GM23338 (cell line): Measurements from ENCODE around the gene MRPL20. TPM values are rescaled to one million over a fixed set of nuclear protein-coding genes. Genes with fewer than 3 reads are reported as not detected.

Experiments used
- ATAC-seq: fragments of 200-7000 bp; cut with Tn5 transposase; 3 replicates; pipeline ENCODE4 v1.9.1; 2020
- DNase-seq: peaks from one replicate; pipeline ENCODE4 v3.0.0-alpha.2; 2015; ENCODE audit warnings: low spot score
- H2AFZ ChIP-seq: fragments of 200-600 bp; sonication (generic); 2 replicates; pipeline ENCODE4 v1.8.0; 2016; ENCODE audit warnings: antibody characterized with exemption, mild to moderate bottlenecking, moderate library complexity
- H3F3A ChIP-seq: fragments of 200-600 bp; sonication (generic); replicated peaks from 2 replicates; pipeline ENCODE4 v1.8.0; 2017; ENCODE audit warnings: antibody characterized with exemption, mixed run types, low read depth
- H3K27ac ChIP-seq: fragments of 200-600 bp; sonication (generic); 2 replicates; pipeline ENCODE4 v1.6.1; 2016; ENCODE audit warnings: low read depth
- H3K27me3 ChIP-seq: fragments of 200-600 bp; sonication (generic); 2 replicates; pipeline ENCODE4 v1.8.0; 2016; ENCODE audit warnings: mild to moderate bottlenecking, mixed run types, moderate library complexity; ENCODE audit not compliant: insufficient read depth
- H3K36me3 ChIP-seq: fragments of 200-600 bp; sonication (generic); 2 replicates; pipeline ENCODE4 v1.8.0; 2016; ENCODE audit warnings: mild to moderate bottlenecking; ENCODE audit not compliant: insufficient read depth
- H3K4me1 ChIP-seq: fragments of 200-600 bp; sonication (generic); 2 replicates; pipeline ENCODE4 v1.8.0; 2016; ENCODE audit warnings: mild to moderate bottlenecking, moderate library complexity; ENCODE audit not compliant: insufficient read depth
- H3K4me2 ChIP-seq: fragments of 200-600 bp; sonication (generic); 2 replicates; pipeline ENCODE4 v1.7.1; 2017; ENCODE audit warnings: mixed run types
- H3K4me3 ChIP-seq: fragments of 200-600 bp; sonication (generic); 2 replicates; pipeline ENCODE4 v1.6.1; 2016; ENCODE audit warnings: mixed run types
- H3K79me2 ChIP-seq: fragments of 200-600 bp; sonication (generic); replicated peaks from 2 replicates; pipeline ENCODE4 v1.8.0; 2017; ENCODE audit warnings: mild to moderate bottlenecking; ENCODE audit not compliant: insufficient read depth
- H3K9me2 ChIP-seq: fragments of 200-600 bp; sonication (generic); 2 replicates; pipeline ENCODE4 v1.8.0; 2017; ENCODE audit not compliant: insufficient read depth
- H4K20me1 ChIP-seq: fragments of 200-600 bp; sonication (generic); replicated peaks from 2 replicates; pipeline ENCODE4 v1.8.0; 2017; ENCODE audit warnings: mild to moderate bottlenecking; ENCODE audit not compliant: insufficient read depth
- H3K27ac Mint-ChIP-seq: 2 replicates; pipeline ENCODE4 v1.8.0; 2020; ENCODE audit warnings: inconsistent platforms, mild to moderate bottlenecking, moderate library complexity, mixed read lengths
- H3K27me3 Mint-ChIP-seq: 3 replicates; pipeline ENCODE4 v1.8.0; 2022; ENCODE audit warnings: low read depth, mild to moderate bottlenecking, moderate library complexity, mixed read lengths, inconsistent platforms; ENCODE audit not compliant: insufficient read depth, poor library complexity
- H3K36me3 Mint-ChIP-seq: 3 replicates; pipeline ENCODE4 v1.8.0; 2021; ENCODE audit warnings: low read depth, mild to moderate bottlenecking, inconsistent platforms, moderate library complexity, mixed read lengths
- H3K4me1 Mint-ChIP-seq: 3 replicates; pipeline ENCODE4 v1.8.0; 2020; ENCODE audit warnings: mild to moderate bottlenecking, inconsistent platforms, mixed read lengths
- H3K4me3 Mint-ChIP-seq: 3 replicates; pipeline ENCODE4 v1.8.0; 2021; ENCODE audit warnings: moderate library complexity, mild to moderate bottlenecking, inconsistent platforms, mixed read lengths
- H3K9me3 Mint-ChIP-seq: 3 replicates; pipeline ENCODE4 v1.8.0; 2020; ENCODE audit warnings: moderate library complexity, mild to moderate bottlenecking, inconsistent platforms, mixed read lengths
- CTCF ChIP-seq, 2 experiments: fragments of 200-600 bp in 1 of 2; sonication (generic) in 1 of 2; conservative IDR thresholded peaks; 2 replicates each; pipeline versions ENCODE4 v1.5.1 to v1.6.1; 2016 to 2017; ENCODE audit warnings: antibody characterized with exemption in 2 of 2, low read depth in 2 of 2, mild to moderate bottlenecking in 2 of 2, moderate library complexity in 1 of 2
- ETS1 ChIP-seq: IDR thresholded peaks from 2 replicates; pipeline ENCODE4 v1.6.1; 2016; ENCODE audit warnings: antibody characterized with exemption
- EZH2 ChIP-seq: fragments of 200-600 bp; sonication (generic); IDR thresholded peaks from one replicate; pipeline ENCODE4 v1.8.0; 2017; ENCODE audit warnings: antibody characterized with exemption, mild to moderate bottlenecking, low read depth; ENCODE audit not compliant: unreplicated experiment
- EZH2phosphoT487 ChIP-seq: fragments of 200-600 bp; sonication (generic); IDR thresholded peaks from one replicate; pipeline ENCODE4 v1.8.1; 2018; ENCODE audit warnings: antibody characterized with exemption; ENCODE audit not compliant: unreplicated experiment
- REST ChIP-seq: IDR thresholded peaks from one replicate; pipeline ENCODE4 v1.6.1; 2018; ENCODE audit warnings: antibody characterized with exemption; ENCODE audit not compliant: unreplicated experiment
- STAT1 ChIP-seq: IDR thresholded peaks from one replicate; pipeline ENCODE4 v1.6.1; 2016; ENCODE audit warnings: antibody characterized with exemption; ENCODE audit not compliant: unreplicated experiment
- polyA plus RNA-seq: library from polyadenylated mRNA; unstranded; fragments of >200 nt; fragmentation: Nextera tagmentation; extraction: Ambion mirVana; gene quantifications from 2 replicates; pipeline ENCODE4 v1.2.1, GENCODE V29; 2016
- total RNA-seq: library from RNA; depleted of rRNA; stranded (reverse); fragments of >200 nt; shearing (Covaris generic); gene quantifications from 2 replicates; pipeline ENCODE4 v1.2.3, GENCODE V29; 2014

Gene MRPL20
- total and polyA plus RNA-seq, 2 experiments from 2014 or later: 173 to 319 TPM

GRCh38 chr1:1430114-1430982 lies 23.3 kb upstream of the MRPL20 start:
- TF ChIP-seq REST (no peak), CTCF (conservative IDR thresholded peaks at IDR 0.05; ENCODE audit: low read depth in 2 of 2) (peak; percentile 9 to 32; a peak in 1 of 4 replicates)
- DNase-seq (peak; percentile 74), ATAC-seq (peak; percentile 10)
- peak overlapping the region; percentile 68 for H3K4me2 ChIP-seq
- Mint-ChIP-seq H3K9me3 (peaks cover 10% of the 10 kb centered on the region), H3K27ac (peak overlapping the region; percentile 48; the same call in 1 of the 2 replicates), H3K4me1 (peaks cover 47% of the 10 kb centered on the region), H3K27me3 (peaks cover 24% of the 10 kb centered on the region), H3K4me3 (no peak overlapping the region), H3K36me3 (peaks cover 4% of the 10 kb centered on the region; the same call in 2 of the 3 replicates)
- H3K4me3 ChIP-seq: 0 out of 2 replicates have a peak overlapping the region, but pooled peaks have one; percentile 28
- no peak overlapping the region; the same call in 1 of the 2 replicates for H3K27ac ChIP-seq
- no peaks in the 10 kb centered on the region for H4K20me1 ChIP-seq
- H3K27me3 ChIP-seq: no peaks in the 10 kb centered on the region
- peaks cover 22% of the 10 kb centered on the region for H3F3A ChIP-seq
- no peaks in the 10 kb centered on the region for H3K36me3 ChIP-seq
- H2AFZ ChIP-seq: no peak overlapping the region
- no peaks in the 10 kb centered on the region for H3K9me2 ChIP-seq
- peaks cover 50% of the 10 kb centered on the region for H3K4me1 ChIP-seq
- H3K79me2 ChIP-seq: no peaks in the 10 kb centered on the region

GRCh38 chr1:1429671-1430073 lies 22.6 kb upstream of the MRPL20 start:
- H2AFZ ChIP-seq: no peak overlapping the region
- H3K27ac Mint-ChIP-seq: peak overlapping the region; percentile 48; the same call in 1 of the 2 replicates
- H3K4me1 ChIP-seq: peaks cover 45% of the 10 kb centered on the region
- H3K9me3 Mint-ChIP-seq: peaks cover 10% of the 10 kb centered on the region
- peaks cover 4% of the 10 kb centered on the region; the same call in 2 of the 3 replicates for H3K36me3 Mint-ChIP-seq
- peaks cover 17% of the 10 kb centered on the region for H3F3A ChIP-seq
- H3K9me2 ChIP-seq: no peaks in the 10 kb centered on the region
- H3K4me2 ChIP-seq: no peak overlapping the region
- H4K20me1 ChIP-seq: no peaks in the 10 kb centered on the region
- ATAC-seq (no peak), DNase-seq (no peak)
- no peak overlapping the region; the same call in 1 of the 2 replicates for H3K27ac ChIP-seq
- peaks cover 50% of the 10 kb centered on the region for H3K4me1 Mint-ChIP-seq
- H3K4me3 Mint-ChIP-seq: peak overlapping the region; percentile 27; the same call in 1 of the 3 replicates
- no peaks in the 10 kb centered on the region for H3K36me3 ChIP-seq
- no peak overlapping the region for H3K4me3 ChIP-seq
- no peaks in the 10 kb centered on the region for H3K79me2 ChIP-seq
- peaks cover 22% of the 10 kb centered on the region for H3K27me3 Mint-ChIP-seq
- no peaks in the 10 kb centered on the region for H3K27me3 ChIP-seq
- no peak for TF ChIP-seq EZH2phosphoT487
- no peak for TF ChIP-seq ETS1
- TF ChIP-seq STAT1: no peak
- no peak for TF ChIP-seq EZH2
